HL-60 (cell line): ENCODE data around the gene ADSL.

ENCODE experiments used
- DNase-seq, 2 experiments: peaks; one replicate each; pipeline ENCODE4 v3.0.0-alpha.2; 2010 to 2020; ENCODE audit warnings: low read depth in 1 of 2, low spot score in 1 of 2
- H3K27ac ChIP-seq: fragments of 250-450 bp; sonication (Bioruptor Pico); replicated peaks from 2 replicates; pipeline ENCODE4 v1.5.1; 2020; ENCODE audit warnings: mild to moderate bottlenecking, moderate library complexity
- H3K27me3 ChIP-seq: fragments of 250-450 bp; sonication (Bioruptor Pico); 2 replicates; pipeline ENCODE4 v1.5.1; 2021; ENCODE audit warnings: mild to moderate bottlenecking, moderate library complexity; ENCODE audit not compliant: insufficient read depth, poor library complexity, severe bottlenecking
- H3K4me3 ChIP-seq: replicated peaks from 2 replicates; pipeline ENCODE4 v1.5.1; 2011; ENCODE audit warnings: mild to moderate bottlenecking, control low read depth, low read length; ENCODE audit not compliant: insufficient read depth
- CTCF ChIP-seq: IDR thresholded peaks from one replicate; pipeline ENCODE4 v1.5.1; 2011; ENCODE audit warnings: low read length, control low read depth, inconsistent platforms; ENCODE audit not compliant: insufficient read depth
- GABPA ChIP-seq: IDR thresholded peaks from 2 replicates; pipeline ENCODE4 v1.6.1; 2012; ENCODE audit warnings: low read depth
- POLR2AphosphoS5 ChIP-seq: IDR thresholded peaks from 2 replicates; pipeline ENCODE4 v1.6.1; 2012; ENCODE audit warnings: low read depth
- REST ChIP-seq: IDR thresholded peaks from 2 replicates; pipeline ENCODE4 v1.6.1; 2012; ENCODE audit warnings: low read depth; ENCODE audit not compliant: insufficient replicate concordance
- SPI1 ChIP-seq: IDR thresholded peaks from 2 replicates; pipeline ENCODE4 v1.6.1; 2012; ENCODE audit warnings: low read depth, mild to moderate bottlenecking, borderline replicate concordance
- long read RNA-seq: library from polyadenylated mRNA; unstranded; transcript quantifications from one replicate; pipeline ENCODE4 v2.0.0, GENCODE V29; 2020

The ADSL gene
- long read RNA-seq, full-length matches to known transcripts: 1,281 of 1,402 reads
- long read RNA-seq, partial matches to known transcripts: 5 of 1,402 reads
- long read RNA-seq, other reads (novel, unspliced or antisense): 116 of 1,402 reads

GRCh38 chr22:40346185-40347118 is at the start of gene ADSL:
TSS of gene ADSL (plus strand) at chr22:40346500. CDS start at chr22:40346559, 59 bp downstream.
- peak within 1 kb of the TSS; percentile 85 for H3K27ac ChIP-seq
- H3K27me3 ChIP-seq: no peaks in the 10 kb centered on the region
- H3K4me3 ChIP-seq: peak within 1 kb of the TSS; percentile 82
- peak; percentile 76 to 90 for DNase-seq
- TF ChIP-seq REST (peak; percentile 59), CTCF (no peak), POLR2AphosphoS5 (peak; percentile 97), SPI1 (peak; percentile 74; the same call in 1 of the 2 replicates), GABPA (peak; percentile 98)

GRCh38 chr22:40300316-40300715 is 46.0 kb upstream of the ADSL start:
- H3K27me3 ChIP-seq: no peaks in the 10 kb centered on the region
- DNase-seq: no peak
- H3K4me3 ChIP-seq: no peak overlapping the region
- H3K27ac ChIP-seq: no peak overlapping the region
- TF ChIP-seq REST: no peak
- TF ChIP-seq POLR2AphosphoS5: no peak
- no peak for TF ChIP-seq CTCF
- no peak for TF ChIP-seq GABPA
- TF ChIP-seq SPI1: no peak

- no peak for TF ChIP-seq POLR2AphosphoS5
- no peak for TF ChIP-seq GABPA
- TF ChIP-seq CTCF: no peak
- no peak for TF ChIP-seq REST
- TF ChIP-seq SPI1: no peak
- Histone ChIP-seq H3K27ac (no peak overlapping the region), H3K4me3 (no peak overlapping the region), H3K27me3 (no peaks in the 10 kb centered on the region)
- DNase-seq: no peak
Observed at GRCh38 chr22:40300884-40301672, 45.2 kb upstream of the ADSL start.
